SK-N-SH (cell line): ENCODE measurements around the gene GIGYF1. TPM values are rescaled to one million over a fixed set of nuclear protein-coding genes. Genes with fewer than 3 reads are reported as not detected.

ENCODE experiments used
- CTCF ChIA-PET: fragments of 300-600, 350-600 bp; formaldehyde crosslinking; extraction: SDS; loops from one replicate; lab custom pipeline; 2021; lab: Yijun Ruan, JAX
- POLR2A ChIA-PET: fragments of 350-600 bp; sonication (Branson Sonifier 250); formaldehyde crosslinking; extraction: SDS; loops from one replicate; lab custom pipeline; 2020; ENCODE audit warnings: antibody characterized with exemption, inconsistent platforms; lab: Yijun Ruan, JAX
- DNase-seq: peaks from one replicate; pipeline ENCODE4 v3.0.0; 2012
- H2AFZ ChIP-seq: fragments of 200-600 bp; sonication (generic); 2 replicates; pipeline ENCODE4 v1.8.1; 2016; ENCODE audit warnings: antibody characterized with exemption, mild to moderate bottlenecking, low read depth
- H3F3A ChIP-seq: fragments of 200-600 bp; sonication (generic); replicated peaks from 2 replicates; pipeline ENCODE3; 2016; ENCODE audit warnings: antibody characterized with exemption, mild to moderate bottlenecking; ENCODE audit not compliant: insufficient read depth
- H3K27ac ChIP-seq, 2 experiments: fragments of 200-500 bp in 1 of 2; fragments of 200-600 bp in 1 of 2; sonication (Bioruptor generic) in 1 of 2; sonication (generic), shearing (Covaris generic) in 1 of 2; 2 replicates each; pipeline versions ENCODE4 v1.5.1 to v1.6.1; 2014 to 2016; ENCODE audit warnings: low read depth in 2 of 2, inconsistent platforms in 1 of 2, low read length in 1 of 2, mild to moderate bottlenecking in 1 of 2, mixed read lengths in 1 of 2
- H3K27me3 ChIP-seq: fragments of 200-600 bp; sonication (generic), shearing (Covaris generic); 2 replicates; pipeline ENCODE4 v1.6.1; 2016; ENCODE audit warnings: mixed run types; ENCODE audit not compliant: insufficient read depth
- H3K36me3 ChIP-seq, 2 experiments: fragments of 200-500 bp in 1 of 2; fragments of 200-600 bp in 1 of 2; sonication (Bioruptor generic) in 1 of 2; sonication (generic) in 1 of 2; replicated peaks in 1 of 2; 2 replicates each; pipeline versions ENCODE3 to v1.5.1; 2014 to 2016; ENCODE audit warnings: low read length in 1 of 2, mild to moderate bottlenecking in 1 of 2; ENCODE audit not compliant: insufficient read depth in 2 of 2, control insufficient read depth in 1 of 2
- H3K4me1 ChIP-seq, 2 experiments: fragments of 200-500 bp in 1 of 2; fragments of 200-600 bp in 1 of 2; sonication (Bioruptor generic) in 1 of 2; sonication (generic), shearing (Covaris generic) in 1 of 2; 2 replicates each; pipeline versions ENCODE4 v1.5.1 to v1.6.1; 2014 to 2016; ENCODE audit warnings: low read depth in 1 of 2, low read length in 1 of 2, mixed run types in 1 of 2; ENCODE audit not compliant: insufficient read depth in 2 of 2, control insufficient read depth in 1 of 2
- H3K4me2 ChIP-seq: fragments of 200-600 bp; sonication (generic), shearing (Covaris generic); 2 replicates; pipeline ENCODE4 v1.6.1; 2017; ENCODE audit warnings: mixed run types
- H3K4me3 ChIP-seq, 2 experiments: fragments of 200-500 bp in 1 of 2; fragments of 200-600 bp in 1 of 2; sonication (Bioruptor generic) in 1 of 2; sonication (generic), shearing (Covaris generic) in 1 of 2; 2 replicates each; pipeline versions ENCODE4 v1.5.1 to v1.8.1; 2014 to 2016; ENCODE audit warnings: low read depth in 2 of 2, inconsistent platforms in 1 of 2, low read length in 1 of 2, mild to moderate bottlenecking in 1 of 2, mixed read lengths in 1 of 2, moderate library complexity in 1 of 2
- H3K79me2 ChIP-seq: fragments of 200-600 bp; sonication (generic); 2 replicates; pipeline ENCODE4 v1.8.1; 2017; ENCODE audit warnings: mild to moderate bottlenecking; ENCODE audit not compliant: insufficient read depth
- H3K9ac ChIP-seq: fragments of 200-600 bp; sonication (generic); 2 replicates; pipeline ENCODE4 v1.6.1; 2017; ENCODE audit warnings: mixed run types
- H3K9me2 ChIP-seq: fragments of 200-600 bp; sonication (generic); 2 replicates; pipeline ENCODE4 v1.6.1; 2017; ENCODE audit warnings: mixed run types
- H3K9me3 ChIP-seq: fragments of 200-600 bp; sonication (generic); 2 replicates; pipeline ENCODE4 v1.6.1; 2017; ENCODE audit warnings: mixed run types, mild to moderate bottlenecking, moderate library complexity
- H4K20me1 ChIP-seq: fragments of 200-600 bp; sonication (generic); 2 replicates; pipeline ENCODE4 v1.6.1; 2017; ENCODE audit warnings: mild to moderate bottlenecking, mixed run types; ENCODE audit not compliant: insufficient read depth
- CHD2 ChIP-seq: fragments of 150-350 bp; IDR thresholded peaks from 2 replicates; pipeline ENCODE4 v1.6.1; 2018; ENCODE audit warnings: low read length; ENCODE audit not compliant: partially characterized antibody
- ELF1 ChIP-seq: IDR thresholded peaks from 2 replicates; pipeline ENCODE4 v1.4.0; 2012
- FOXJ3 ChIP-seq: sonication (generic); formaldehyde crosslinking; IDR thresholded peaks from 2 replicates; pipeline ENCODE4 v1.5.1; 2020; ENCODE audit warnings: mild to moderate bottlenecking, missing genetic modification reagents
- GATA2 ChIP-seq: sonication (generic); formaldehyde crosslinking; IDR thresholded peaks from 2 replicates; pipeline ENCODE4 v1.5.0; 2020; ENCODE audit warnings: mild to moderate bottlenecking, missing genetic modification reagents
- JUND ChIP-seq: IDR thresholded peaks from 2 replicates; pipeline ENCODE4 v1.4.0; 2012
- MEF2A ChIP-seq: IDR thresholded peaks from 2 replicates; pipeline ENCODE4 v1.4.0; 2012; ENCODE audit warnings: low read depth, borderline replicate concordance
- MXI1 ChIP-seq: IDR thresholded peaks from 2 replicates; pipeline ENCODE4 v1.6.1; 2012; ENCODE audit warnings: mild to moderate bottlenecking, low read depth, low read length, improper control_type of control experiment
- POLR2AphosphoS5 ChIP-seq: IDR thresholded peaks from 2 replicates; pipeline ENCODE4 v1.6.1; 2012; ENCODE audit warnings: low read depth, low read length
- RCOR1 ChIP-seq: fragments of 150-350 bp; IDR thresholded peaks from 2 replicates; pipeline ENCODE4 v1.6.1; 2017; ENCODE audit warnings: antibody characterized with exemption, low read length
- RXRA ChIP-seq: IDR thresholded peaks from 2 replicates; pipeline ENCODE4 v1.4.0; 2012; ENCODE audit warnings: low read depth, mild to moderate bottlenecking, borderline replicate concordance
- SIN3A ChIP-seq: IDR thresholded peaks from 2 replicates; pipeline ENCODE4 v1.6.1; 2012; ENCODE audit warnings: low read depth, mild to moderate bottlenecking, low read length, moderate library complexity, borderline replicate concordance
- SMC3 ChIP-seq: IDR thresholded peaks from 2 replicates; pipeline ENCODE4 v1.6.1; 2012; ENCODE audit warnings: low read depth, low read length, improper control_type of control experiment
- TEAD4 ChIP-seq: IDR thresholded peaks from 2 replicates; pipeline ENCODE4 v1.4.0; 2012; ENCODE audit warnings: mild to moderate bottlenecking, borderline replicate concordance; ENCODE audit not compliant: insufficient read depth
- YY1 ChIP-seq: IDR thresholded peaks from 2 replicates; pipeline ENCODE4 v1.4.0; 2012; ENCODE audit warnings: low read depth, mild to moderate bottlenecking
- WGBS: methylation state at CpG from one replicate; pipeline ENCODE4 v1.1.6; 2017; ENCODE audit warnings: low lambda C conversion rate; 5-methylcytosine and 5-hydroxymethylcytosine counted together
- polyA plus RNA-seq, 3 experiments: library from polyadenylated mRNA; depleted of rRNA; stranded (reverse); fragments of >200 nt; gene quantifications; 2 replicates each; pipeline ENCODE4 v1.2.3, GENCODE V29; 2012
- TF ChIP-seq, protein P1 (sequence below): IDR thresholded peaks from 2 replicates; pipeline ENCODE4 v1.6.1; 2012; ENCODE audit warnings: mild to moderate bottlenecking, low read depth, low read length, moderate library complexity
- TF ChIP-seq, protein P2 (sequence below): IDR thresholded peaks from 2 replicates; pipeline ENCODE4 v1.4.0; 2012; ENCODE audit warnings: low read depth, borderline replicate concordance
- TF ChIP-seq, protein P3 (sequence below): fragments of 150-350 bp; IDR thresholded peaks from 2 replicates; pipeline ENCODE4 v1.6.1; 2016; ENCODE audit warnings: mild to moderate bottlenecking, low read depth, low read length
- TF ChIP-seq, protein P4 (sequence below): IDR thresholded peaks from 2 replicates; pipeline ENCODE4; 2012
- TF ChIP-seq, protein P5 (sequence below): fragments of 150-350 bp; IDR thresholded peaks from 2 replicates; pipeline ENCODE4 v1.6.1; 2017; ENCODE audit warnings: antibody characterized with exemption, low read length, low read depth, borderline replicate concordance

The GIGYF1 gene
- polyA plus RNA-seq, 1 of the 3 experiments (the other 2 are of a cell fraction): 19.4 TPM

DNA sequence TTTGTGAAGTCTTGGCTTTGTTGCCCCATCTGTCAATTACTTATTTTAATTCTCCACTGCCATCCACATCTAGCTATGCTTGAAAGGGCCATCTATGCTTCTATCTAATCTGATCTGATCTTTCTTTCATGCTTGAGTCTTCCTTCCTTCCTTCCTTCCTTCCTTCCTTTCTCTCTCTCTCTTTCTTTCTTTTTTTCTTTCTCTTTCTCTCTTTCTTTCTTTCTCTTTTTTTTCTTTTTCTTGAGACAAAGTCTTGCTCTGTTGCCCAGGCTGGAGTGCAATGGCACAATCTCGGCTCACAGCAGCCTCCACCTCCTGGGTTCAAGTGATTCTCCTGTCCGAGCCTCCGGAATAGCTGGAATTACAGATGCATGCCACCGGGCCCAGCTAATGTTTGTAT, 64.0 kb downstream of the GIGYF1 start:
- no peak overlapping the region for H3K27ac ChIP-seq
- H3K9ac ChIP-seq: no peak overlapping the region
- POLR2A ChIA-PET: interaction anchor here (0.6 to 1.3 kb wide), 5 partner anchors 15 to 50 kb away, joined by 3 to 5 read pairs (median 3); no protein-coding TSS in a partner anchor
- DNase-seq: no peak
- H3K4me1 ChIP-seq: peaks cover 6 to 16% of the 10 kb centered on the region in 2 experiments; a peak in 1 of 4 replicates
- no peak overlapping the region for H3K4me2 ChIP-seq
- no peaks in the 10 kb centered on the region for H3K9me3 ChIP-seq
- H3K9me2 ChIP-seq: no peaks in the 10 kb centered on the region
- H3K27me3 ChIP-seq: no peaks in the 10 kb centered on the region
- CTCF ChIA-PET: interaction anchor here (0.9 to 9.0 kb wide), 14 partner anchors 9 to 95 kb away, joined by 3 to 101 read pairs (median 7); partner anchors contain the start of genes ACTL6B, EPO, MOSPD3 and POP7
- TF ChIP-seq MXI1: no peak
- no peak for TF ChIP-seq SMC3
- TF ChIP-seq, protein P1, sequence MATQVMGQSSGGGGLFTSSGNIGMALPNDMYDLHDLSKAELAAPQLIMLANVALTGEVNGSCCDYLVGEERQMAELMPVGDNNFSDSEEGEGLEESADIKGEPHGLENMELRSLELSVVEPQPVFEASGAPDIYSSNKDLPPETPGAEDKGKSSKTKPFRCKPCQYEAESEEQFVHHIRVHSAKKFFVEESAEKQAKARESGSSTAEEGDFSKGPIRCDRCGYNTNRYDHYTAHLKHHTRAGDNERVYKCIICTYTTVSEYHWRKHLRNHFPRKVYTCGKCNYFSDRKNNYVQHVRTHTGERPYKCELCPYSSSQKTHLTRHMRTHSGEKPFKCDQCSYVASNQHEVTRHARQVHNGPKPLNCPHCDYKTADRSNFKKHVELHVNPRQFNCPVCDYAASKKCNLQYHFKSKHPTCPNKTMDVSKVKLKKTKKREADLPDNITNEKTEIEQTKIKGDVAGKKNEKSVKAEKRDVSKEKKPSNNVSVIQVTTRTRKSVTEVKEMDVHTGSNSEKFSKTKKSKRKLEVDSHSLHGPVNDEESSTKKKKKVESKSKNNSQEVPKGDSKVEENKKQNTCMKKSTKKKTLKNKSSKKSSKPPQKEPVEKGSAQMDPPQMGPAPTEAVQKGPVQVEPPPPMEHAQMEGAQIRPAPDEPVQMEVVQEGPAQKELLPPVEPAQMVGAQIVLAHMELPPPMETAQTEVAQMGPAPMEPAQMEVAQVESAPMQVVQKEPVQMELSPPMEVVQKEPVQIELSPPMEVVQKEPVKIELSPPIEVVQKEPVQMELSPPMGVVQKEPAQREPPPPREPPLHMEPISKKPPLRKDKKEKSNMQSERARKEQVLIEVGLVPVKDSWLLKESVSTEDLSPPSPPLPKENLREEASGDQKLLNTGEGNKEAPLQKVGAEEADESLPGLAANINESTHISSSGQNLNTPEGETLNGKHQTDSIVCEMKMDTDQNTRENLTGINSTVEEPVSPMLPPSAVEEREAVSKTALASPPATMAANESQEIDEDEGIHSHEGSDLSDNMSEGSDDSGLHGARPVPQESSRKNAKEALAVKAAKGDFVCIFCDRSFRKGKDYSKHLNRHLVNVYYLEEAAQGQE: no peak
- no peak for TF ChIP-seq YY1
- TF ChIP-seq, protein P2, sequence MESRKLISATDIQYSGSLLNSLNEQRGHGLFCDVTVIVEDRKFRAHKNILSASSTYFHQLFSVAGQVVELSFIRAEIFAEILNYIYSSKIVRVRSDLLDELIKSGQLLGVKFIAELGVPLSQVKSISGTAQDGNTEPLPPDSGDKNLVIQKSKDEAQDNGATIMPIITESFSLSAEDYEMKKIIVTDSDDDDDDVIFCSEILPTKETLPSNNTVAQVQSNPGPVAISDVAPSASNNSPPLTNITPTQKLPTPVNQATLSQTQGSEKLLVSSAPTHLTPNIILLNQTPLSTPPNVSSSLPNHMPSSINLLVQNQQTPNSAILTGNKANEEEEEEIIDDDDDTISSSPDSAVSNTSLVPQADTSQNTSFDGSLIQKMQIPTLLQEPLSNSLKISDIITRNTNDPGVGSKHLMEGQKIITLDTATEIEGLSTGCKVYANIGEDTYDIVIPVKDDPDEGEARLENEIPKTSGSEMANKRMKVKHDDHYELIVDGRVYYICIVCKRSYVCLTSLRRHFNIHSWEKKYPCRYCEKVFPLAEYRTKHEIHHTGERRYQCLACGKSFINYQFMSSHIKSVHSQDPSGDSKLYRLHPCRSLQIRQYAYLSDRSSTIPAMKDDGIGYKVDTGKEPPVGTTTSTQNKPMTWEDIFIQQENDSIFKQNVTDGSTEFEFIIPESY: no peak
- no peak for TF ChIP-seq FOXJ3 (CRISPR knock-in tag)
- TF ChIP-seq JUND: no peak
- TF ChIP-seq CHD2: no peak
- TF ChIP-seq RCOR1: no peak
- TF ChIP-seq, protein P3, sequence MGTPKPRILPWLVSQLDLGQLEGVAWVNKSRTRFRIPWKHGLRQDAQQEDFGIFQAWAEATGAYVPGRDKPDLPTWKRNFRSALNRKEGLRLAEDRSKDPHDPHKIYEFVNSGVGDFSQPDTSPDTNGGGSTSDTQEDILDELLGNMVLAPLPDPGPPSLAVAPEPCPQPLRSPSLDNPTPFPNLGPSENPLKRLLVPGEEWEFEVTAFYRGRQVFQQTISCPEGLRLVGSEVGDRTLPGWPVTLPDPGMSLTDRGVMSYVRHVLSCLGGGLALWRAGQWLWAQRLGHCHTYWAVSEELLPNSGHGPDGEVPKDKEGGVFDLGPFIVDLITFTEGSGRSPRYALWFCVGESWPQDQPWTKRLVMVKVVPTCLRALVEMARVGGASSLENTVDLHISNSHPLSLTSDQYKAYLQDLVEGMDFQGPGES: no peak
- no peak for TF ChIP-seq GATA2 (CRISPR knock-in tag)
- no peak for TF ChIP-seq SIN3A
- no peak for TF ChIP-seq RXRA
- TF ChIP-seq, protein P4, sequence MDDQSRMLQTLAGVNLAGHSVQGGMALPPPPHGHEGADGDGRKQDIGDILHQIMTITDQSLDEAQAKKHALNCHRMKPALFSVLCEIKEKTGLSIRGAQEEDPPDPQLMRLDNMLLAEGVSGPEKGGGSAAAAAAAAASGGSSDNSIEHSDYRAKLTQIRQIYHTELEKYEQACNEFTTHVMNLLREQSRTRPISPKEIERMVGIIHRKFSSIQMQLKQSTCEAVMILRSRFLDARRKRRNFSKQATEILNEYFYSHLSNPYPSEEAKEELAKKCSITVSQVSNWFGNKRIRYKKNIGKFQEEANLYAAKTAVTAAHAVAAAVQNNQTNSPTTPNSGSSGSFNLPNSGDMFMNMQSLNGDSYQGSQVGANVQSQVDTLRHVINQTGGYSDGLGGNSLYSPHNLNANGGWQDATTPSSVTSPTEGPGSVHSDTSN: no peak
- TF ChIP-seq ELF1: no peak
- TF ChIP-seq POLR2AphosphoS5: no peak
- TF ChIP-seq TEAD4: no peak
- TF ChIP-seq, protein P5, sequence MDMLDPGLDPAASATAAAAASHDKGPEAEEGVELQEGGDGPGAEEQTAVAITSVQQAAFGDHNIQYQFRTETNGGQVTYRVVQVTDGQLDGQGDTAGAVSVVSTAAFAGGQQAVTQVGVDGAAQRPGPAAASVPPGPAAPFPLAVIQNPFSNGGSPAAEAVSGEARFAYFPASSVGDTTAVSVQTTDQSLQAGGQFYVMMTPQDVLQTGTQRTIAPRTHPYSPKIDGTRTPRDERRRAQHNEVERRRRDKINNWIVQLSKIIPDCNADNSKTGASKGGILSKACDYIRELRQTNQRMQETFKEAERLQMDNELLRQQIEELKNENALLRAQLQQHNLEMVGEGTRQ: no peak
- no peak for TF ChIP-seq MEF2A
- H3K79me2 ChIP-seq: no peaks in the 10 kb centered on the region
- H3K36me3 ChIP-seq: no peaks in the 10 kb centered on the region
- no peak overlapping the region for H3K4me3 ChIP-seq
- no peak overlapping the region for H2AFZ ChIP-seq
- H3F3A ChIP-seq: peaks cover 10% of the 10 kb centered on the region
- no peaks in the 10 kb centered on the region for H4K20me1 ChIP-seq
- 92% methylated on average over 4 of the region's 4 CpGs for WGBS
